OCI-LY3 (cell line): ENCODE results near the gene TNNI3K.

Experiments used
- H2AFZ ChIP-seq: fragments of 200-600, 300-600 bp; shearing (Covaris generic); 2 replicates; pipeline ENCODE4 v1.6.0; 2014; ENCODE audit warnings: antibody characterized with exemption, low read depth, low read length
- H3K27ac ChIP-seq: fragments of 200-600, 300-600 bp; sonication (generic); 2 replicates; pipeline ENCODE4 v1.5.1; 2014; ENCODE audit warnings: mild to moderate bottlenecking, low read length, moderate library complexity, mixed read lengths
- H3K27me3 ChIP-seq: fragments of 200-600, 300-600 bp; sonication (generic); 2 replicates; pipeline ENCODE4 v1.6.1; 2014; ENCODE audit warnings: low read depth, low read length, mixed read lengths
- H3K36me3 ChIP-seq: fragments of 200-600, 300-600 bp; sonication (generic); replicated peaks from 2 replicates; pipeline ENCODE3; 2014; ENCODE audit warnings: low read depth, low read length, mixed read lengths
- H3K4me1 ChIP-seq: fragments of 300-600, 200-600 bp; sonication (generic); 2 replicates; pipeline ENCODE4 v1.6.1; 2014; ENCODE audit warnings: low read length, mixed read lengths
- H3K4me2 ChIP-seq: fragments of 200-600, 300-600 bp; sonication (generic); 2 replicates; pipeline ENCODE4 v1.6.1; 2014; ENCODE audit warnings: low read length, mixed read lengths
- H3K4me3 ChIP-seq: fragments of 300-600, 200-600 bp; sonication (generic); 2 replicates; pipeline ENCODE4 v1.5.1; 2014; ENCODE audit warnings: antibody characterized with exemption, mild to moderate bottlenecking, low read length, moderate library complexity
- H3K79me2 ChIP-seq: fragments of 300-600, 200-600 bp; shearing (Covaris generic); 2 replicates; pipeline ENCODE4 v1.6.1; 2014; ENCODE audit warnings: mild to moderate bottlenecking, low read length, mixed read lengths
- H3K9ac ChIP-seq: fragments of 300-600, 200-600 bp; shearing (Covaris generic); 2 replicates; pipeline ENCODE4 v1.6.0; 2014; ENCODE audit warnings: mild to moderate bottlenecking, low read length, moderate library complexity
- H3K9me3 ChIP-seq: fragments of 200-600, 300-600 bp; shearing (Covaris generic); 2 replicates; pipeline ENCODE4 v1.6.1; 2014; ENCODE audit warnings: low read length, mixed read lengths; ENCODE audit not compliant: insufficient read depth
- H4K20me1 ChIP-seq: fragments of 200-600, 300-600 bp; sonication (generic); 2 replicates; pipeline ENCODE4 v1.6.1; 2016; ENCODE audit warnings: low read length, mixed read lengths; ENCODE audit not compliant: insufficient read depth
- CTCF ChIP-seq: fragments of 200-600, 300-600 bp; sonication (generic); IDR thresholded peaks from 2 replicates; pipeline ENCODE4 v1.5.1; 2014; ENCODE audit warnings: antibody characterized with exemption, low read length, low read depth
- EZH2phosphoT487 ChIP-seq: fragments of 200-600 bp; shearing (Covaris generic); IDR thresholded peaks from 2 replicates; pipeline ENCODE4 v1.6.1; 2018; ENCODE audit warnings: antibody characterized with exemption, mixed run types, low read depth

TNNI3K gene

GRCh38 chr1:74523873-74524480 is 288.8 kb downstream of the TNNI3K start:
- H3K27me3 ChIP-seq: peaks cover 7% of the 10 kb centered on the region; the same call in 1 of the 2 replicates
- H3K4me3 ChIP-seq: no peak overlapping the region
- no peaks in the 10 kb centered on the region for H3K9me3 ChIP-seq
- no peak overlapping the region for H3K9ac ChIP-seq
- H2AFZ ChIP-seq: no peak overlapping the region
- TF ChIP-seq CTCF (no peak), EZH2phosphoT487 (no peak)
- H3K36me3 ChIP-seq: no peaks in the 10 kb centered on the region
- H3K4me1 ChIP-seq: peaks cover 28% of the 10 kb centered on the region
- H4K20me1 ChIP-seq: no peaks in the 10 kb centered on the region
- H3K27ac ChIP-seq: no peak overlapping the region
- no peaks in the 10 kb centered on the region for H3K79me2 ChIP-seq
- no peak overlapping the region for H3K4me2 ChIP-seq

- TF ChIP-seq CTCF: no peak
- TF ChIP-seq EZH2phosphoT487: no peak
- Histone ChIP-seq H3K4me3 (no peak overlapping the region), H3K9me3 (no peaks in the 10 kb centered on the region), H3K4me1 (peaks cover 25% of the 10 kb centered on the region), H3K4me2 (no peak overlapping the region), H3K9ac (no peak overlapping the region), H3K27me3 (peaks cover 7% of the 10 kb centered on the region; the same call in 1 of the 2 replicates), H3K27ac (no peak overlapping the region), H3K36me3 (no peaks in the 10 kb centered on the region), H3K79me2 (no peaks in the 10 kb centered on the region), H2AFZ (no peak overlapping the region), H4K20me1 (no peaks in the 10 kb centered on the region)
Observed at GRCh38 chr1:74526708-74527107, 291.5 kb downstream of the TNNI3K start.

- H3K4me1 ChIP-seq: peaks cover 11% of the 10 kb centered on the region
- H3K9me3 ChIP-seq: no peaks in the 10 kb centered on the region
- H3K4me2 ChIP-seq: no peak overlapping the region
- no peaks in the 10 kb centered on the region for H4K20me1 ChIP-seq
- H3K27me3 ChIP-seq: no peaks in the 10 kb centered on the region
- no peak overlapping the region for H3K27ac ChIP-seq
- TF ChIP-seq CTCF (no peak), EZH2phosphoT487 (no peak)
- no peak overlapping the region for H3K4me3 ChIP-seq
- no peaks in the 10 kb centered on the region for H3K79me2 ChIP-seq
- H3K36me3 ChIP-seq: no peaks in the 10 kb centered on the region
- no peak overlapping the region for H2AFZ ChIP-seq
- H3K9ac ChIP-seq: no peak overlapping the region
Observed at GRCh38 chr1:74528123-74528522, 292.9 kb downstream of the TNNI3K start.

GRCh38 chr1:74530892-74531291 is 295.7 kb downstream of the TNNI3K start:
- Histone ChIP-seq H3K9ac (no peak overlapping the region), H3K4me2 (no peak overlapping the region), H4K20me1 (no peaks in the 10 kb centered on the region), H3K4me3 (no peak overlapping the region), H3K27me3 (no peaks in the 10 kb centered on the region), H2AFZ (no peak overlapping the region), H3K9me3 (no peaks in the 10 kb centered on the region), H3K36me3 (no peaks in the 10 kb centered on the region), H3K79me2 (no peaks in the 10 kb centered on the region), H3K27ac (no peak overlapping the region), H3K4me1 (peaks cover 9% of the 10 kb centered on the region)
- TF ChIP-seq CTCF (no peak), EZH2phosphoT487 (no peak)
